NOMO-1 treated with DMSO at 0.1 percent for 48 hours (cell line): ENCODE data around the gene MOBP.
"Not testable (repeated sequence)": the region's sequence is repeated elsewhere in the genome, so short reads cannot be mapped to it uniquely, and the experiment has no call there.

Source experiments
- DNase-seq: peaks from one replicate; lab custom pipeline; 2025; ENCODE audit not compliant: unreplicated experiment; lab: John Stamatoyannopoulos, UW

The MOBP gene

GRCh38 chr3:39448506-39449233 lies 18.8 kb upstream of the MOBP start:
- DNase-seq = no peak

DNA sequence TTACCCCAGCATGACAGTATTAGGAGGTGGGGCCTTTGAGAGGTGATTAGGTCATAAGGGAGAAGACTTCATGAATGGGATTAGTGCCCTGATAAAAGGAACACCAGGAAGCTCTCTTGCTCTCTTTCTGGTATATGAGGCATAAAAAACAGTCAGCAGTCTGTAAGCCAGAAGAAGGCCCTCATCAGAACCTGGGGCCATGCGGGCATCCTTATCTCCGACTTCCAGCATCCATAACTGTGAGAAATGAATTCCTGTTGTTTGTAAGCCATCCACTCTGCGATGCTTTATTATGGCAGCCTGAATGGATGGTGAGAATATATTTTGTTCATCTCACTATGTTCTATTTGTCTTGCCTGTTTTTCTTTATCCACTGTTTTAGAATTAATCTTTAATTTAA lies 17.7 kb upstream of the MOBP start:
- no peak for DNase-seq

DNA sequence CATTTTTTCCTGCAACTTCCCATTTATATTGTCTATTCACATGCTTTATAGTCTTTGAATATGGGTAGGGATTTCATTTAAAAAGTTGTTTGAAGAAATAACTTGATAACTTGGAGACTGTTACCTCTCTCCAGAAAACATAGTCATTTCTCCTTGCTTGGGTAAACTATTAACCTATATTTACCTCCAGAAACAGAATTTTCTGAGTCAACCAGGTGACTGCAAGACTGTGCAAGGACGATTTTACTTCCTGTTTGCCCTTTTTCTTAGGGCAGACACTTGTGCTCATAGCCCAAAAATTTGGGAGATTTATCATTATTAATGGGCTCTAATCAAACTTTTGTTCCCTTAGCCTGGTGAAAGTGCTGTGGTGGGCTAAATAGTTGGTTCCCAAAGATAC lies 14.3 kb upstream of the MOBP start:
- DNase-seq = no peak

GRCh38 chr3:39453872-39454271 lies 13.6 kb upstream of the MOBP start:
- not testable (repeated sequence) for DNase-seq

GRCh38 chr3:39454591-39455217 lies 12.8 kb upstream of the MOBP start:
- no peak for DNase-seq

DNA sequence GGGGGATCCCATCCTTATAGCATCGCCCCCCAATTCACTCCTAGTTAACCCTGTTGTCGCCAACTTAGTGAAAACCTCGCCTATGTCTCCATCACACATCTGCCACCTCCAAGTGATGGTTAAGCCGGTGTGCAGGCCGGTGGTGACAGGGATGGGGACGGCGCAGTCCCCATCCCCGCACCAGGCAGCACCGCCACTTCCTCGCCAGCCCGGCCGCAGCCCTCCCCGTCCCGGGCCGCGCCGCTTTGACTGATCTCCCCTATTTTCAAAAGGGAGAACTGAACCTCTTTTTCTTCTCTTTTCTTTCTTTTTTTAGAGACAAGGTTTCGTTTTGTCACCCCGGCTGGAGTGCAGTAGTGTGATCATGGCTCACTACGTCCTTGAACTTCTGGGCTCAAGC lies 11.3 kb upstream of the MOBP start:
- no peak for DNase-seq

DNA sequence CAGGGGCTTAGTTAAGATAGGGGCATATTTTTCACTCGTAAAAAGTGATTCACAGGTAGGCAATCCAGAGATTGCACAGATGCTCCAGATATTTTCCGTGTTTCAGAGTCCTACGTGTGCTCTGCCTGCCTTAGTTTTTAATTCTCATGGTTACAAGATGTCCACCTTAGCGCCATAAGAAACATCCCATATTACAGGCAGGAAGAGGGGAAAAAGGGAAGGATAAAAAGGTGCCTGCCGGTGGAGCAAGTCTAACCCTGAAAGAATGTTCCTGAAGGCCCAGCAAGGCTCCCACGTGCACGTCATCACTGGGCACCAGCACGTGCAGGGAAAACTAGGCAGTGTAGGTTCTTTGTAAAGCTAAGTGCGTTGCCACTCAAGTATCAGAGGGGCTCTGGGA lies 10.1 kb upstream of the MOBP start:
- DNase-seq = no peak

- DNase-seq = not testable (repeated sequence)
Measured at GRCh38 chr3:39458579-39458978, 8.9 kb upstream of the MOBP start.

- no peak for DNase-seq
Measured at GRCh38 chr3:39460677-39461076, 6.8 kb upstream of the MOBP start.

DNA sequence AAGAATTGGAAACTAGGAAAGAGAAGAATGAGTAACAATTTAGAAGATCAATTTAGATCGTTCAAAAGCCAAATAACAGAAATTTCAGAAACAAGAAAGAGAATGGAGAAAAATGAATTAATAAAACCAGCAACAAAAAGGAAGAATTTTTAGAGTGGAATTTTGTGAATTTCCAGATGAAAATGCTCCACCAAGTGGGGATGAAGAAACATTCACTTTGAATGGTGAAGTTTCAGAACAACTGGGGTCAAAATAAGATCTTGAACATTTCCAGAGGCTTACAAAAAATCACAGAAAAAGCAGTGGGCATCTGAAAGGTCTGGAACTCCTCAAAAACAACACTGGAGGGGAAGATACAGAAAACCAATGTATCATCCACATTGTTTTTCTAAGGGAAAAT lies 4.2 kb upstream of the MOBP start:
- no peak for DNase-seq

GRCh38 chr3:39466988-39467387 lies 492 bp upstream of the MOBP start:
- DNase-seq = no peak

- DNase-seq = no peak
Measured at GRCh38 chr3:39468108-39468436, 592 bp downstream of the MOBP start.

- no peak for DNase-seq
Measured at GRCh38 chr3:39469258-39469657, 1.8 kb downstream of the MOBP start.

GRCh38 chr3:39469945-39470344 lies 2.5 kb downstream of the MOBP start:
- no peak for DNase-seq

DNA sequence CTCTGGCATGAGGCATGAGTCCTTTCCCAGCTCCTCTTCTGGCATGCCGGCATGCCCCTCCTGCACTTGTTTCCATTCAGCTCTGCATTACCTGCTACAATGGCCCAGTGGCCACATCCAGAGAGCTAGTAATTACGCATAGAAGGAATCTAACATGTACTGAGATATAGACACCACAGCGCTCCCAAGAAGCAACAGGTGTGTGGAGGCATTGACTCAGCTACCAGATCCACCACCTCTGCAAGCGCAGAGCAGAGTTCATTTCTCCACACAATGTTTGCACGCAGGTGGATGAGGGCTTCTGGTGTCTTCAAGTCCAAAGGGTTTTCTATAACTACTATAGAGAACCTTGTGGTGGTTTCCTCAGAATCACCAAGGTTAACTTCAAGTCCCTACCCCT lies 4.2 kb downstream of the MOBP start:
- no peak for DNase-seq

DNA sequence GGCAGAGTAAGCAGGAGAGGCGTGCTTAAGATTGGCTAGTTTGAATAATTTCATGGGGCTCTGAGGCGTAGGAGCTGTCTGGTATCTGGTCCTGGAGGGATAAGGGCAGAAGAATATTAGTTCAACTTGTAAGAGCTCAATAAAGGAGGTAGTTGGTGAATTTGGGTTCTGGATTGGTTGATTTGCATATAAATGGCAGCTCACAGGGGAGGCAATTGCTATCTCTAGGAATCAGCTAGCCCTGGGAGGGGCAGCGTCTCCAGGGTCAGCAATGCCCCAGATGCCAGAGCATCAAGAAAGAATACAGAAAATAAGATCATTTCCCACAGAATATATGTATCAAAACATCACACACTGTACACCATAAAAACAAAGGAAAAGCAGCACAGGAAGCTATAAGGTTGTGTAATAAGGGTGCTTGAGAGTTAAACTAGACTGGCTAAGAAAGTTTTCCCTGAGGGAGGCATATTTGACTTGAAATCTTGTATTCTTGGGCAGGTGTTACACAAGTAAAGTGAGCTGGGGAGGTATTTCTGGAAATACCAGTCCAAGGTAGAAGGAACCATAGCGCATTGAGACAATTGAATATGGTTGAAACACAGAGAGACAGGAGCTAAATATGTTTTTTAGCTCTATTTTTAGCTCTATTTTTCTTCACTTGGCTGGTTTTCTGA lies 6.1 kb downstream of the MOBP start:
- no peak for DNase-seq

DNA sequence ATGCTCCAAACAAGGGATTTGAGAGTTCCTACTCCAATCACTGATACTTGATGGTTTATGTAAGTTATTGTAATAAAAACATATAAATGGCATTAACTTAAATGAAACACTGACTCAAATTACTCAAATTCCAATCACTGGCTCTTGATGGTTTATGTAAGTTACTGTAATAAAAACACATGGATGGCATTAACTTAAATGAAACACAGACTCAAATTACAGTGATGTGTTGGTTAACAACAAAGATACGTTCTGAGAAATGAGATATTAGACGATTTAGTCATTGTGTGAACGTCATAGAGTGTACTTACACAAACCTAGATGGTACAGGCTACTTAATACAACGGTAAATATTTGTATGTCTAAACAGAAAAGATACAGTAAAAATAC lies 6.6 kb downstream of the MOBP start:
- no peak for DNase-seq

- DNase-seq = no peak
Measured at GRCh38 chr3:39476783-39477182, 9.3 kb downstream of the MOBP start.

- DNase-seq = no peak
Measured at GRCh38 chr3:39478226-39478625, 10.7 kb downstream of the MOBP start.

- no peak for DNase-seq
Measured at GRCh38 chr3:39479701-39480414, 12.4 kb downstream of the MOBP start.

DNA sequence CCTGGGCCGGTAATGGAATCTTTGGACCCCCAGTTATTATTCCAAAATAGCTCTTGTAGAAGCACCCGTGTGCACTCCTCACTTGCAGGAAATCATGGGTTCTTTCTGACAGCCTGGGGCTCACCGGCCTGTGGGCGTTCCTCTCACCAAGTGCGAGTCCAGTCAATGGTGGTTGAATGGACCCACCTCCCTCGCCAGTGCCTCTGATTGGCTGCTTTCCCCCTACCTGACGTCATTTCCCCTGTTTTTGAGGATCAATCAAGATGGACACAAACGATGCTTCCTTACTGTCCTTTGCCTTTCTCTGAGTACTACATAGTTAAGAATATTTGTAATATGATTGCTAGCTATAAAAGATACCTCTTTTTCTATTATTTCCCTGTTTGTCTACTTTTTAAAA lies 18.1 kb downstream of the MOBP start:
- no peak for DNase-seq

DNA sequence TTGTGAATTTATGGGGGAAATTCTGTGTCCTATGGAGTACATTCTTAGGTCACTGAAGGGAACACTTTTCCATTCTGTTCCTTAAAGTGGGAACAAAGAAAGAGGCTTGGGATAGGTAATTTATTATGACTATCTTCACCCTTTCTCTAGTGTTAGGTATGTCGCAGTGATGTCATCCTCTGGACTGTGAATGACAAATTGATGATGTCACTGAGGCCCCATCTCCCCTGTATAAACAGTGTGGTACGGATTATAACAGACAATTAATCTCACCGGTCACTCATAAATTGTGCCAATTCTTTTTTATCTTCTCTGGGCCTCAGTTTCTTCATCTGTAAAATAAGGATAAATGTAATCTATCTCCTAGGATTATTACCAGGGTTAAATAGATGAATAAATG lies 23.5 kb downstream of the MOBP start:
- no peak for DNase-seq
